GM12878 (cell line): ENCODE measurements around the gene VPS26A. TPM values are rescaled to one million over a fixed set of nuclear protein-coding genes. Genes with fewer than 3 reads are reported as not detected.

Source experiments
- MYC ChIP-seq: IDR thresholded peaks from 2 replicates; pipeline ENCODE4 v1.6.1; 2011; ENCODE audit warnings: mild to moderate bottlenecking, low read length, moderate library complexity, inconsistent platforms; ENCODE audit not compliant: insufficient read depth, insufficient replicate concordance, insufficient read length, severe bottlenecking
- PBX3 ChIP-seq: IDR thresholded peaks from 2 replicates; pipeline ENCODE4 v1.6.1; 2011; ENCODE audit warnings: mild to moderate bottlenecking, low read depth, low read length, moderate library complexity; ENCODE audit not compliant: insufficient replicate concordance
- TCF12 ChIP-seq: IDR thresholded peaks from 2 replicates; pipeline ENCODE4 v1.6.1; 2011; ENCODE audit warnings: low read depth, mild to moderate bottlenecking, low read length
- ZBTB40 ChIP-seq: fragments of 450-650 bp; IDR thresholded peaks from 2 replicates; pipeline ENCODE4 v1.6.1; 2016; ENCODE audit warnings: mild to moderate bottlenecking, moderate library complexity, borderline replicate concordance
- polyA plus RNA-seq, 11 experiments: library from polyadenylated mRNA; depleted of rRNA in 4 of 11; unstranded in 6 of 11; stranded (reverse) in 5 of 11; fragments of >200 nt; fragmentation: Nextera tagmentation in 4 of 11; fragmentation: Illumina TruSeq in 1 of 11; extraction: Ambion mirVana in 4 of 11; extraction: Trizol in 1 of 11; gene quantifications; 1 replicate in 1 of 11; 2 replicates in 10 of 11; pipeline versions ENCODE4 v1.2.1 to v1.2.3, GENCODE V29; 2011 to 2016; ENCODE audit warnings: inconsistent platforms in 2 of 11, missing spikeins in 2 of 11, low read depth in 1 of 11
- total RNA-seq, 4 experiments: library from RNA; depleted of rRNA in 3 of 4; stranded (reverse); fragments of >200 nt in 3 of 4; fragmentation: Illumina TruSeq in 1 of 4; extraction: Trizol in 1 of 4; gene quantifications; 2 replicates each; pipeline versions ENCODE4 v1.2.1 to v1.2.3, GENCODE V29; 2013 to 2021

Gene VPS26A
- total and polyA plus RNA-seq, 10 of the 15 experiments (the other 5 are each of a cell fraction or from before 2014, with no cell fraction given): 16.8 to 72.3 (median 26.8) TPM

GRCh38 chr10:69088801-69089501, 35.0 kb upstream of the VPS26A start (continued):
- TF ChIP-seq ZBTB40 (peak; percentile 67; the same call in 1 of the 2 replicates), PBX3 (no peak), MYC (no peak), TCF12 (no peak)
- TF ChIP-seq, all 136 proteins: peak for 21
